ENCODE results near the gene SUGP1. TPM values are rescaled to one million over a fixed set of nuclear protein-coding genes. Genes with fewer than 3 reads are reported as not detected.

Gene SUGP1
- polyA plus RNA-seq, 1 experiment: 34.1 TPM

- no peak overlapping the region for H3K4me3 ChIP-seq (ENCODE audit: low read depth, low read length)
- ChIA-PET POLR2A (no interaction called here), CTCF (no interaction called here)
- H3K36me3 ChIP-seq (ENCODE audit: control insufficient read depth, insufficient read depth, low read length): peaks cover 33% of the 10 kb centered on the region
- no peak for DNase-seq (ENCODE audit: low read depth)
- TF ChIP-seq CTCF (IDR thresholded peaks at IDR 0.05; ENCODE audit: insufficient read depth, low read depth, low read length): no peak
- H3K27me3 ChIP-seq (ENCODE audit: control insufficient read depth, insufficient read depth, low read length): no peaks in the 10 kb centered on the region
Observed at GRCh38 chr19:19308373-19308772, 11.9 kb downstream of the SUGP1 start.

GRCh38 chr19:19306191-19306590 is 14.1 kb downstream of the SUGP1 start:
- CTCF ChIA-PET: no interaction called here
- peaks cover 43% of the 10 kb centered on the region for H3K36me3 ChIP-seq (ENCODE audit: control insufficient read depth, insufficient read depth, low read length)
- no peak for TF ChIP-seq CTCF (IDR thresholded peaks at IDR 0.05; ENCODE audit: insufficient read depth, low read depth, low read length)
- no peak for DNase-seq (ENCODE audit: low read depth)
- no peak overlapping the region for H3K4me3 ChIP-seq (ENCODE audit: low read depth, low read length)
- no peaks in the 10 kb centered on the region for H3K27me3 ChIP-seq (ENCODE audit: control insufficient read depth, insufficient read depth, low read length)
- POLR2A ChIA-PET: no interaction called here

- ChIA-PET POLR2A (no interaction called here), CTCF (no interaction called here)
- no peak overlapping the region for H3K4me3 ChIP-seq (ENCODE audit: low read depth, low read length)
- DNase-seq (ENCODE audit: low read depth): no peak
- H3K27me3 ChIP-seq (ENCODE audit: control insufficient read depth, insufficient read depth, low read length): no peaks in the 10 kb centered on the region
- no peak for TF ChIP-seq CTCF (IDR thresholded peaks at IDR 0.05; ENCODE audit: insufficient read depth, low read depth, low read length)
- H3K36me3 ChIP-seq (ENCODE audit: control insufficient read depth, insufficient read depth, low read length): peaks cover 42% of the 10 kb centered on the region
Observed at GRCh38 chr19:19305696-19306095, 14.6 kb downstream of the SUGP1 start.

GRCh38 chr19:19305066-19305465 is 15.2 kb downstream of the SUGP1 start:
- no peak for DNase-seq (ENCODE audit: low read depth)
- no peak for TF ChIP-seq CTCF (IDR thresholded peaks at IDR 0.05; ENCODE audit: insufficient read depth, low read depth, low read length)
- H3K27me3 ChIP-seq (ENCODE audit: control insufficient read depth, insufficient read depth, low read length): no peaks in the 10 kb centered on the region
- ChIA-PET POLR2A (no interaction called here), CTCF (no interaction called here)
- H3K36me3 ChIP-seq (ENCODE audit: control insufficient read depth, insufficient read depth, low read length): peaks cover 43% of the 10 kb centered on the region
- no peak overlapping the region for H3K4me3 ChIP-seq (ENCODE audit: low read depth, low read length)

- no peak overlapping the region for H3K4me3 ChIP-seq (ENCODE audit: low read depth, low read length)
- POLR2A ChIA-PET: no interaction called here
- peaks cover 40% of the 10 kb centered on the region for H3K36me3 ChIP-seq (ENCODE audit: control insufficient read depth, insufficient read depth, low read length)
- H3K27me3 ChIP-seq (ENCODE audit: control insufficient read depth, insufficient read depth, low read length): no peaks in the 10 kb centered on the region
- TF ChIP-seq CTCF (IDR thresholded peaks at IDR 0.05; ENCODE audit: insufficient read depth, low read depth, low read length): no peak
- CTCF ChIA-PET: interaction anchor here (0.5 kb wide), 1 partner anchor 22 kb away, joined by 5 read pairs; no protein-coding TSS in a partner anchor
- no peak for DNase-seq (ENCODE audit: low read depth)
Observed at GRCh38 chr19:19304186-19304965, 15.9 kb downstream of the SUGP1 start.
